HCT116 (cell line): ENCODE measurements around the gene RAI1.

Experiments
- YY1 ChIP-seq: IDR thresholded peaks from 2 replicates; pipeline ENCODE4 v1.6.1; 2011; ENCODE audit warnings: low read length, low read depth, moderate library complexity, mild to moderate bottlenecking; ENCODE audit not compliant: insufficient replicate concordance; ENCODE audit errors: extremely low read depth
- ZFX ChIP-seq: fragments of 450-650 bp; IDR thresholded peaks from 2 replicates; pipeline ENCODE4 v1.6.1; 2017
- TF ChIP-seq, protein P1 (sequence below), 3 experiments: fragments of 200-600 bp in 1 of 3; sonication (generic) in 1 of 3; IDR thresholded peaks in 2 of 3; conservative IDR thresholded peaks in 1 of 3; 2 replicates each; pipeline ENCODE4 v1.5.1; 2012 to 2017; ENCODE audit warnings: low read depth in 2 of 3, low read length in 2 of 3, antibody characterized with exemption in 1 of 3, borderline replicate concordance in 1 of 3, control low read depth in 1 of 3, mild to moderate bottlenecking in 1 of 3, mixed read lengths in 1 of 3, mixed run types in 1 of 3, moderate library complexity in 1 of 3; ENCODE audit not compliant: insufficient read depth in 1 of 3

DNA sequence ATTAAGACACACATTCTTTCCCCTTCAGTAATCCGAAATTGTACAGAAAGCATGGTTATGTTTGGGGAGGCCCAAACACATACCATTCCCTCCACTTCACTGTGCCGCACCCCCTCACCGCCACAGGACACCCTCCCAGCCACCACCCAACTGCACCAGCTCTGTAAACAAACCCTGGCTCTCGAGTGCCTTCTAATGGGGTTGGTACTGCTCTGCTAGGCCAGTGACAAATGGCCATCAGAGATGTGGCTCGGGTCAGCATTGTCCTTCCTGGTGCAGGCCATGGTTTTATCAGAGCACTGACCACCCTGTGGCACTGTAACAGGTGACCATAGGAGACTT lies 179.5 kb downstream of the RAI1 start:
- TF ChIP-seq, protein P1, sequence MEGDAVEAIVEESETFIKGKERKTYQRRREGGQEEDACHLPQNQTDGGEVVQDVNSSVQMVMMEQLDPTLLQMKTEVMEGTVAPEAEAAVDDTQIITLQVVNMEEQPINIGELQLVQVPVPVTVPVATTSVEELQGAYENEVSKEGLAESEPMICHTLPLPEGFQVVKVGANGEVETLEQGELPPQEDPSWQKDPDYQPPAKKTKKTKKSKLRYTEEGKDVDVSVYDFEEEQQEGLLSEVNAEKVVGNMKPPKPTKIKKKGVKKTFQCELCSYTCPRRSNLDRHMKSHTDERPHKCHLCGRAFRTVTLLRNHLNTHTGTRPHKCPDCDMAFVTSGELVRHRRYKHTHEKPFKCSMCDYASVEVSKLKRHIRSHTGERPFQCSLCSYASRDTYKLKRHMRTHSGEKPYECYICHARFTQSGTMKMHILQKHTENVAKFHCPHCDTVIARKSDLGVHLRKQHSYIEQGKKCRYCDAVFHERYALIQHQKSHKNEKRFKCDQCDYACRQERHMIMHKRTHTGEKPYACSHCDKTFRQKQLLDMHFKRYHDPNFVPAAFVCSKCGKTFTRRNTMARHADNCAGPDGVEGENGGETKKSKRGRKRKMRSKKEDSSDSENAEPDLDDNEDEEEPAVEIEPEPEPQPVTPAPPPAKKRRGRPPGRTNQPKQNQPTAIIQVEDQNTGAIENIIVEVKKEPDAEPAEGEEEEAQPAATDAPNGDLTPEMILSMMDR (IDR thresholded peaks at IDR 0.05 in 2 of 3, conservative IDR thresholded peaks at IDR 0.05 in 1 of 3; ENCODE audit: borderline replicate concordance in 1 of 3, insufficient read depth in 1 of 3, low read depth in 2 of 3, low read length in 2 of 3), result no peak
- TF ChIP-seq YY1 (no peak), ZFX (no peak)
